CD14-positive monocyte (primary cell): Measurements from ENCODE around the gene SLX9. TPM values are rescaled to one million over a fixed set of nuclear protein-coding genes. Genes with fewer than 3 reads are reported as not detected.

ENCODE experiments used
- DNase-seq, 3 donors: peaks; one replicate each; pipeline ENCODE4 v3.0.0-alpha.2; 2011 to 2022
- H2AFZ ChIP-seq: 2 replicates; pipeline ENCODE4 v1.6.0; 2012; ENCODE audit warnings: mild to moderate bottlenecking, low read depth, low read length, inconsistent platforms; ENCODE audit not compliant: insufficient read depth, poor library complexity, severe bottlenecking
- H3K27ac ChIP-seq, 2 donors: 1 replicate in 1 of 2; 2 replicates in 1 of 2; pipeline ENCODE4 v1.5.1; 2012 to 2013; ENCODE audit warnings: low read length in 2 of 2, control low read depth in 1 of 2, inconsistent platforms in 1 of 2, low read depth in 1 of 2, mild to moderate bottlenecking in 1 of 2
- H3K27me3 ChIP-seq, 2 donors: one replicate each; pipeline versions ENCODE4 v1.6.0 to v1.6.1; 2011 to 2013; ENCODE audit warnings: low read length in 2 of 2; ENCODE audit not compliant: control insufficient read depth in 2 of 2, insufficient read depth in 2 of 2
- H3K36me3 ChIP-seq, 2 donors: replicated peaks in 1 of 2; 1 replicate in 1 of 2; 2 replicates in 1 of 2; pipeline versions ENCODE4 v1.5.1 to v1.6.1; 2012 to 2013; ENCODE audit warnings: low read length in 2 of 2, control low read depth in 1 of 2, inconsistent platforms in 1 of 2, mild to moderate bottlenecking in 1 of 2; ENCODE audit not compliant: insufficient read depth in 2 of 2, control insufficient read depth in 1 of 2
- H3K4me1 ChIP-seq, 2 donors: 1 replicate in 1 of 2; 2 replicates in 1 of 2; pipeline versions ENCODE4 v1.5.1 to v1.6.1; 2012 to 2013; ENCODE audit warnings: low read length in 2 of 2, control low read depth in 1 of 2, inconsistent platforms in 1 of 2, mild to moderate bottlenecking in 1 of 2, moderate library complexity in 1 of 2; ENCODE audit not compliant: insufficient read depth in 2 of 2, control insufficient read depth in 1 of 2
- H3K4me2 ChIP-seq: replicated peaks from 2 replicates; pipeline ENCODE3; 2012; ENCODE audit warnings: low read length, moderate library complexity, mild to moderate bottlenecking; ENCODE audit not compliant: poor library complexity, severe bottlenecking; ENCODE audit errors: extremely low read depth
- H3K4me3 ChIP-seq, 3 experiments: fragments of 200-600 bp in 1 of 3; sonication (generic) in 1 of 3; replicated peaks in 1 of 3; 1 replicate in 2 of 3; 2 replicates in 1 of 3; pipeline ENCODE4 v1.5.1; 2011 to 2013; ENCODE audit warnings: low read length in 3 of 3, mild to moderate bottlenecking in 3 of 3, control low read depth in 2 of 3, low read depth in 2 of 3, inconsistent platforms in 1 of 3, moderate library complexity in 1 of 3
- H3K79me2 ChIP-seq: 2 replicates; pipeline ENCODE4 v1.6.0; 2012; ENCODE audit warnings: mild to moderate bottlenecking, control low read depth, inconsistent platforms, low read length, moderate library complexity; ENCODE audit not compliant: insufficient read depth
- H3K9ac ChIP-seq: 2 replicates; pipeline ENCODE4 v1.6.0; 2017; ENCODE audit warnings: low read length, mild to moderate bottlenecking; ENCODE audit not compliant: insufficient read depth, poor library complexity, severe bottlenecking
- H3K9me3 ChIP-seq, 2 donors: replicated peaks in 1 of 2; 1 replicate in 1 of 2; 2 replicates in 1 of 2; pipeline versions ENCODE4 v1.5.1 to v1.6.1; 2012 to 2013; ENCODE audit warnings: low read length in 2 of 2, control low read depth in 1 of 2; ENCODE audit not compliant: control insufficient read depth in 1 of 2, insufficient read depth in 1 of 2
- H4K20me1 ChIP-seq: 2 replicates; pipeline ENCODE4 v1.6.0; 2012; ENCODE audit warnings: mild to moderate bottlenecking, low read length, control low read depth, moderate library complexity; ENCODE audit not compliant: insufficient read depth
- H3K27ac Mint-ChIP-seq, 7 donors: one replicate each; pipeline ENCODE4 v1.8.0; 2020; ENCODE audit warnings: mild to moderate bottlenecking in 7 of 7, mixed read lengths in 7 of 7, moderate library complexity in 6 of 7, inconsistent platforms in 2 of 7
- H3K27me3 Mint-ChIP-seq, 3 donors: one replicate each; pipeline ENCODE4 v1.8.0; 2021 to 2022; ENCODE audit warnings: low read depth in 3 of 3, mild to moderate bottlenecking in 3 of 3, mixed read lengths in 3 of 3, moderate library complexity in 3 of 3, inconsistent platforms in 1 of 3
- H3K36me3 Mint-ChIP-seq, 2 donors: one replicate each; pipeline ENCODE4 v1.8.0; 2020; ENCODE audit warnings: mixed read lengths in 2 of 2, inconsistent platforms in 1 of 2, mild to moderate bottlenecking in 1 of 2
- H3K4me1 Mint-ChIP-seq: one replicate; pipeline ENCODE4 v1.8.0; 2020; ENCODE audit warnings: mild to moderate bottlenecking, mixed read lengths
- H3K4me3 Mint-ChIP-seq, 2 donors: one replicate each; pipeline ENCODE4 v1.8.0; 2020; ENCODE audit warnings: mild to moderate bottlenecking in 2 of 2, mixed read lengths in 2 of 2, moderate library complexity in 1 of 2
- H3K9me3 Mint-ChIP-seq, 7 donors: one replicate each; pipeline ENCODE4 v1.8.0; 2020 to 2022; ENCODE audit warnings: mixed read lengths in 7 of 7, mild to moderate bottlenecking in 6 of 7, moderate library complexity in 6 of 7, inconsistent platforms in 2 of 7
- WGBS: methylation state at CpG from one replicate; pipeline ENCODE4 v1.1.5; 2013; ENCODE audit warnings: missing lambda C conversion rate; ENCODE audit not compliant: insufficient coverage; 5-methylcytosine and 5-hydroxymethylcytosine counted together
- intact Hi-C, 2 donors: fragments of 100-400 bp; cut with micrococcal nuclease; formaldehyde crosslinking; loops; one replicate each; pipeline versions ENCODE4 v1.15.0 to v1.15.1; 2023
- polyA plus RNA-seq, 3 donors: library from polyadenylated mRNA; depleted of rRNA in 1 of 3; unstranded in 2 of 3; stranded (reverse) in 1 of 3; fragments of 300-500 nt in 2 of 3; fragments of >200 nt in 1 of 3; fragmentation: Illumina TruSeq in 2 of 3; gene quantifications; 1 replicate in 2 of 3; 2 replicates in 1 of 3; pipeline ENCODE4 v1.2.3, GENCODE V29; 2012 to 2021
- TF ChIP-seq, protein P1 (sequence below): fragments of 200-600 bp; IDR thresholded peaks from one replicate; pipeline ENCODE4 v1.8.0; 2022; ENCODE audit warnings: antibody characterized with exemption, mild to moderate bottlenecking

SLX9 gene
- polyA plus RNA-seq, 3 donors = 7.5 to 9.0 (median 9.0) TPM

DNA sequence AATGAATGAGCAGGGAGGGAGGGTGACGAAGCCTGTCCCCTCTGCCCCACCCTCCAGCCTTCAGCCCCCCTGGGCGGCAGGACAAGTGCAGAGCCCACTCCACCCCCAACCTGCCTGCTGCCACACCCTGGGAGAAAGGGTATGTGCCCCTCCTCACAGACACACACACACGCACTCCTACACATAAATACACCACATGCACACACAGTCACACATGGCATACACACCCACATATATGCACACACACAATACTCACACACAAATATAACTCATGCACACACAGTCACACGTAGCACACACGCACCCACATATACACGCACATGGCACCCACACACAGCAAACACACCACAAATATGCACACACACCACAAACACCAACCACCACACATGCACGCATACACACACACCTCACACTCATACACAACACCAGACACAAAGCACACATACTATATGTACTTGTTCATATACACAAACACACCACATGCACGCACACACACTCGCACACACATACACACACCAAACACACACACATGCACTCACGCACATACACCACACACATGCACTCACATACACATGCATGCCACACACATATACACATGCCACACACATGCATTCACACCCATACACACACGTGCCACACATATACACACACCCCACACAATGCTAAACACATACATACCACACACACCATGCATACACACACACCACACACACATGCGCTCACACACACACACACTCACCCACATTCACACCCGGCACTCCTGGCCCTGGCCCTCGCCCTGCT is 35.5 kb upstream of the SLX9 start:
- Mint-ChIP-seq H3K9me3 (peaks cover 0 to 1% (median 0%) of the 10 kb centered on the region in 7 donors), H3K27ac (peak overlapping the region; percentile 49 to 86 (median 71)), H3K27me3 (peaks cover 0 to 3% (median 2%) of the 10 kb centered on the region in 3 donors), H3K4me1 (peaks cover 66% of the 10 kb centered on the region), H3K4me3 (no peak overlapping the region), H3K36me3 (peaks cover 67 to 95% of the 10 kb centered on the region in 2 donors)
- Histone ChIP-seq H3K9ac (no peak overlapping the region), H4K20me1 (peaks cover 100% of the 10 kb centered on the region), H3K79me2 (peaks cover 98% of the 10 kb centered on the region), H3K36me3 (peaks cover 90% of the 10 kb centered on the region in 2 donors), H3K9me3 (no peaks in the 10 kb centered on the region), H3K4me2 (no peak overlapping the region), H2AFZ (no peak overlapping the region), H3K4me1 (peaks cover 73 to 86% of the 10 kb centered on the region in 2 donors), H3K27me3 (no peaks in the 10 kb centered on the region), H3K27ac (peak overlapping the region; percentile 46 to 85), H3K4me3 (no peak overlapping the region)
- intact Hi-C loops = no loop called here
- TF ChIP-seq, protein P1, sequence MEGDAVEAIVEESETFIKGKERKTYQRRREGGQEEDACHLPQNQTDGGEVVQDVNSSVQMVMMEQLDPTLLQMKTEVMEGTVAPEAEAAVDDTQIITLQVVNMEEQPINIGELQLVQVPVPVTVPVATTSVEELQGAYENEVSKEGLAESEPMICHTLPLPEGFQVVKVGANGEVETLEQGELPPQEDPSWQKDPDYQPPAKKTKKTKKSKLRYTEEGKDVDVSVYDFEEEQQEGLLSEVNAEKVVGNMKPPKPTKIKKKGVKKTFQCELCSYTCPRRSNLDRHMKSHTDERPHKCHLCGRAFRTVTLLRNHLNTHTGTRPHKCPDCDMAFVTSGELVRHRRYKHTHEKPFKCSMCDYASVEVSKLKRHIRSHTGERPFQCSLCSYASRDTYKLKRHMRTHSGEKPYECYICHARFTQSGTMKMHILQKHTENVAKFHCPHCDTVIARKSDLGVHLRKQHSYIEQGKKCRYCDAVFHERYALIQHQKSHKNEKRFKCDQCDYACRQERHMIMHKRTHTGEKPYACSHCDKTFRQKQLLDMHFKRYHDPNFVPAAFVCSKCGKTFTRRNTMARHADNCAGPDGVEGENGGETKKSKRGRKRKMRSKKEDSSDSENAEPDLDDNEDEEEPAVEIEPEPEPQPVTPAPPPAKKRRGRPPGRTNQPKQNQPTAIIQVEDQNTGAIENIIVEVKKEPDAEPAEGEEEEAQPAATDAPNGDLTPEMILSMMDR = no peak
- WGBS = 95% methylated on average over 13 of the region's 14 CpGs
- DNase-seq = no peak

DNA sequence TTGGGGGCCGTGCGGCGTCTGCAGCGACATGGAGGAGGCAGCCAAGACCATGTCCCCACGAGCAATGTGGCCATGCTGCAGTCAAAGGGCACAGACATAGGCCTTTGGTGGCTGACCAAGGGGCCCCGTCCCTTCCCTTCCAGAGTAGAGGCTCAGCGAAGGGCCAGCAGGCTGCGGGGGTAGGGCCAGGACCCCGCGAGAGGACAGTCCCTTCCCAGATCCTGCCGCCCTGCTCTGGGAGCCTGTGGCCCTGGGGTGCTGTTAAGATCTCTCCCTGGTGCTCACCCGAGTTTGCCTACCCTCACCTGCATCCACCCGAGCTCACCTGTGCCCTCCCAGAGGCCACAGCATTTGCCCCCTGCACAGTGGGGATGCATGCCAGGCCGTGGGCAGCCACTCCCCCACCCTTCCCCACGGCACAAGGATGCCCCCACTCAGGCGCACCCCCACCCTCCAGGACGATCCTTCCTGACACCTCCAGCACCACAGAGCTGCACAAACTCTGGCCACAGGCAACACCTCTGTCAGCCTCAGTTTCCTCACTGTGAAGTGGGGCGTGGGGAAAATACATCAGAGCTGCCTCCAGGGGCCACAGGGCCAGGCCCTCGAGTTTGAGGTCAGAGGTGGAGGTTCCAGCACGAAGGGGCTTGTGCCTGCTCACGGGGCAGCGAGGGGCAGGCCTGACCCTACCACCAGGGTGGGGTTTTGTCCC is 34.7 kb upstream of the SLX9 start:
- over 99% methylated on average over 15 of the region's 22 CpGs for WGBS
- H3K4me2 ChIP-seq = peak overlapping the region; percentile 14
- Mint-ChIP-seq H3K9me3 (peaks cover 0 to 1% (median 0%) of the 10 kb centered on the region in 7 donors), H3K27me3 (peaks cover 0 to 3% (median 2%) of the 10 kb centered on the region in 3 donors), H3K4me3 (no peak overlapping the region), H3K36me3 (peaks cover 68 to 95% of the 10 kb centered on the region in 2 donors), H3K4me1 (peaks cover 75% of the 10 kb centered on the region), H3K27ac (peak overlapping the region; percentile 18 to 81 (median 73))
- peaks cover 98% of the 10 kb centered on the region for H3K79me2 ChIP-seq
- no peaks in the 10 kb centered on the region for H3K9me3 ChIP-seq
- peak overlapping the region; percentile 62 to 85 for H3K27ac ChIP-seq
- no peak for DNase-seq
- no peak overlapping the region for H3K9ac ChIP-seq
- peaks cover 82 to 88% of the 10 kb centered on the region in 2 donors for H3K4me1 ChIP-seq
- peaks cover 90% of the 10 kb centered on the region in 2 donors for H3K36me3 ChIP-seq
- peaks cover 100% of the 10 kb centered on the region for H4K20me1 ChIP-seq
- intact Hi-C loops = loop anchor here in 1 of 2 donors (5.0 kb wide), 1 partner anchor 33 kb away; the partner anchor contains the start of gene PTTG1IP
- no peaks in the 10 kb centered on the region for H3K27me3 ChIP-seq
- H2AFZ ChIP-seq = no peak overlapping the region
- H3K4me3 ChIP-seq = no peak overlapping the region
- TF ChIP-seq, protein P1 = no peak
